NB4 (cell line): ENCODE results near the gene TMC3.

ENCODE experiments used
- CTCF ChIP-seq: IDR thresholded peaks from one replicate; pipeline ENCODE4 v1.5.1; 2012; ENCODE audit warnings: low read depth, low read length
- MYC ChIP-seq: IDR thresholded peaks from 2 replicates; pipeline ENCODE4 v1.6.1; 2011; ENCODE audit warnings: low read depth, low read length
- POLR2A ChIP-seq: IDR thresholded peaks from 2 replicates; pipeline ENCODE4 v1.6.1; 2011; ENCODE audit warnings: mild to moderate bottlenecking; ENCODE audit not compliant: insufficient read length; ENCODE audit errors: extremely low read depth

- no peak for TF ChIP-seq POLR2A
- no peak for TF ChIP-seq CTCF
- TF ChIP-seq MYC, result no peak
These were observed 5.3 kb upstream of the TMC3 start for GRCh38 chr15:81379269-81379668.
